PFSK-1 (cell line): ENCODE results near the gene EFCAB10. TPM values are rescaled to one million over a fixed set of nuclear protein-coding genes. Genes with fewer than 3 reads are reported as not detected.

Experiments used
- FOXP2 ChIP-seq: optimal IDR thresholded peaks from 2 replicates; pipeline ENCODE3; 2011; ENCODE audit warnings: borderline replicate concordance, control low read depth, inconsistent platforms; ENCODE audit not compliant: insufficient read depth; ENCODE audit errors: extremely low read length, extremely low read depth
- POLR2AphosphoS5 ChIP-seq: IDR thresholded peaks from 2 replicates; pipeline ENCODE4 v1.6.1; 2012; ENCODE audit warnings: low read depth, mild to moderate bottlenecking, control low read depth, low read length, moderate library complexity
- SIN3A ChIP-seq: IDR thresholded peaks from 2 replicates; pipeline ENCODE4 v1.6.1; 2012; ENCODE audit warnings: mild to moderate bottlenecking, low read length, moderate library complexity, borderline replicate concordance; ENCODE audit not compliant: insufficient read depth
- TAF1 ChIP-seq: IDR thresholded peaks from 2 replicates; pipeline ENCODE4 v1.6.1; 2012; ENCODE audit warnings: low read length, control low read depth, borderline replicate concordance; ENCODE audit not compliant: insufficient read depth
- polyA plus RNA-seq: library from polyadenylated mRNA; unstranded; fragments of >200 nt; gene quantifications from one replicate; pipeline ENCODE4 v1.2.1, GENCODE V29; 2012; ENCODE audit warnings: low read depth, missing spikeins; ENCODE audit not compliant: insufficient read length
- TF ChIP-seq, protein P1 (sequence below), 2 experiments: IDR thresholded peaks; 2 replicates each; pipeline versions ENCODE4 v1.6.1 to v1.8.0; 2011 to 2012; ENCODE audit warnings: low read depth in 2 of 2, low read length in 2 of 2, control low read depth in 1 of 2, inconsistent platforms in 1 of 2, mild to moderate bottlenecking in 1 of 2, moderate library complexity in 1 of 2; ENCODE audit not compliant: insufficient read depth in 1 of 2

Gene EFCAB10, protein sequence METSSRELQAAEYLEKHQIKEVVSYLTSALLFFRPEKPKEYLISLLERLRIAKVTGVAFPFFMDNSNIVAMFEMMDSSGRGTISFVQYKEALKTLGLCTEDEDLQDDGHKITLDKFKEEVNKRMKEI
- 0.30 TPM for polyA plus RNA-seq

DNA sequence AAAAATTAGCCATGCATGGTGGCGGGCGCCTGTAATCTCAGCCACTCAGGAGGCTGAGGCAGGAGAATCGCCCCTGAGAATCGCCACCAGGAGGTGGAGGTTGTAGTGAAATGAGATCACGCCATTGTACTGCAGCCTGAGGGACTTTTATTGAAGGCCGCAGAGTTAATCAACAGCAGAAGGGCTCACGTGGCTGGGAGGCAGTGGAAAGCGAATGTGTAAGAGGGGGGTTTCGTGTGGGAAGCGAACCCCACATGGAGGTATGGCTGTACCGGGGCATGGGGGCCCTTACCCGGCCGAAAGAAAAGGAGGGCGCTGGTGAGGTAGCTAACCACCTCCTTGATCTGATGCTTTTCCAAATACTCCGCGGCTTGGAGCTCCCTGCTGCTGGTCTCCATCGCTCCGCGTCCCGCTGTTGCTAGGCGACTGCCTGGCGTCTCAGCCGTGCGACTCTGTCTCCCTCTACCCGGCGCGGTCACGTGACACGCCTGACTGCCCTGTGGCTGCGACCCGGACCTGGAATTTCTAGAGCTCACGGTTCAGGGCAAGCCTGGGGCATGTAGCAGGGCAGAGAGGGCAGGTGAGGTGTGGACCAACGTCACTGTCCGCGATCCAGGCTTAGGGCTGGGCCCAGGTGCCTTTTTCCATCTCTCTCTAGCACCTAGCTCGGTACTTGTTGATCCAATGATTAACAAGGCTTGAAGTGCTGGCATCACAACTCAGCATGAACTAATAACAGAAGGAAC lies at the start of gene EFCAB10:
Gene EFCAB10 (minus strand): TSS at position 428 of the 746 bp plus-strand sequence. CDS start 30 bp downstream, at position 398.
- TF ChIP-seq, protein P1, sequence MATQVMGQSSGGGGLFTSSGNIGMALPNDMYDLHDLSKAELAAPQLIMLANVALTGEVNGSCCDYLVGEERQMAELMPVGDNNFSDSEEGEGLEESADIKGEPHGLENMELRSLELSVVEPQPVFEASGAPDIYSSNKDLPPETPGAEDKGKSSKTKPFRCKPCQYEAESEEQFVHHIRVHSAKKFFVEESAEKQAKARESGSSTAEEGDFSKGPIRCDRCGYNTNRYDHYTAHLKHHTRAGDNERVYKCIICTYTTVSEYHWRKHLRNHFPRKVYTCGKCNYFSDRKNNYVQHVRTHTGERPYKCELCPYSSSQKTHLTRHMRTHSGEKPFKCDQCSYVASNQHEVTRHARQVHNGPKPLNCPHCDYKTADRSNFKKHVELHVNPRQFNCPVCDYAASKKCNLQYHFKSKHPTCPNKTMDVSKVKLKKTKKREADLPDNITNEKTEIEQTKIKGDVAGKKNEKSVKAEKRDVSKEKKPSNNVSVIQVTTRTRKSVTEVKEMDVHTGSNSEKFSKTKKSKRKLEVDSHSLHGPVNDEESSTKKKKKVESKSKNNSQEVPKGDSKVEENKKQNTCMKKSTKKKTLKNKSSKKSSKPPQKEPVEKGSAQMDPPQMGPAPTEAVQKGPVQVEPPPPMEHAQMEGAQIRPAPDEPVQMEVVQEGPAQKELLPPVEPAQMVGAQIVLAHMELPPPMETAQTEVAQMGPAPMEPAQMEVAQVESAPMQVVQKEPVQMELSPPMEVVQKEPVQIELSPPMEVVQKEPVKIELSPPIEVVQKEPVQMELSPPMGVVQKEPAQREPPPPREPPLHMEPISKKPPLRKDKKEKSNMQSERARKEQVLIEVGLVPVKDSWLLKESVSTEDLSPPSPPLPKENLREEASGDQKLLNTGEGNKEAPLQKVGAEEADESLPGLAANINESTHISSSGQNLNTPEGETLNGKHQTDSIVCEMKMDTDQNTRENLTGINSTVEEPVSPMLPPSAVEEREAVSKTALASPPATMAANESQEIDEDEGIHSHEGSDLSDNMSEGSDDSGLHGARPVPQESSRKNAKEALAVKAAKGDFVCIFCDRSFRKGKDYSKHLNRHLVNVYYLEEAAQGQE (IDR thresholded peaks at IDR 0.05; ENCODE audit: insufficient read depth in 1 of 2, low read depth in 2 of 2, low read length in 2 of 2): no peak
- TF ChIP-seq TAF1 (no peak), SIN3A (no peak), FOXP2 (no peak), POLR2AphosphoS5 (no peak)

DNA sequence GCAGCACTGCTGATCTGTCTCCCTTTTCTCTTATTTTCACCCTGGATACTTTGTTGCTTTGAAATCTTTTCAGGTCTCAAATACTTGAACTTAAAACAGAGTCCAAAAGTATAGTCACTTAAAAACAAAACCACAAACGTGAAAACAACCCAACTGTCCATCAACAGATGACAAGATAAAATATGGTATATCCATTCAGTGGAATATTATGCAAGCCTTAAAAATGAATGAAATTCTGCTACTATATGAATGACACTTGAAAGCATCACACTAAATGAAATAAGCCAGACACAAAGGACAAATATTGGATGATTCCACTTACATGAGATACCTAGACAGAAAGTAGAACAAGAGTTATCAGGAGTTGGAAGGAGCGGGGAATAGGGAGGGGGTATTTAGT lies 44.7 kb upstream of the EFCAB10 start:
- TF ChIP-seq POLR2AphosphoS5 (no peak), TAF1 (no peak), SIN3A (no peak), FOXP2 (no peak)
- TF ChIP-seq, protein P1 (IDR thresholded peaks at IDR 0.05; ENCODE audit: insufficient read depth in 1 of 2, low read depth in 2 of 2, low read length in 2 of 2): no peak

DNA sequence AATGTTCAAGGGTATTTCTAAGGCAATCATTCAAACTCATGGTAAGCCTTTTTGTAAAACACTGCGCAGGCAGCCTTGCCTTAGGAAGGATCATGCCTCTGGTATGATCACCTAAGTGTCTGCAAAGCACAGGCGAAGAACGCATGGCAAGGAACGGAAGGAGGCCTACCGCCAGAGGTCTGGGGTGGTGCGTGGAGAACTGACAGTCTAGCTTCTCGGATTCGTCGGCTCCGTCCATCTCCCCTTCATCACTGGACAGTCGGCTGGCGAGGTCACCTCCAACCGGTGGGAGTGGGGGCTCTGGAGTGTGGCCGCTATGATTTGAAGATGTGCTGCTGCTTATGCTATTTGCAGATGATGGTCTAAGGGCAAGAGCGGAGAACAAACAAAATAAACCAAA lies 42.6 kb upstream of the EFCAB10 start:
- TF ChIP-seq POLR2AphosphoS5: no peak
- TF ChIP-seq SIN3A: no peak
- TF ChIP-seq TAF1: no peak
- no peak for TF ChIP-seq FOXP2
- TF ChIP-seq, protein P1 (IDR thresholded peaks at IDR 0.05; ENCODE audit: insufficient read depth in 1 of 2, low read depth in 2 of 2, low read length in 2 of 2): no peak

DNA sequence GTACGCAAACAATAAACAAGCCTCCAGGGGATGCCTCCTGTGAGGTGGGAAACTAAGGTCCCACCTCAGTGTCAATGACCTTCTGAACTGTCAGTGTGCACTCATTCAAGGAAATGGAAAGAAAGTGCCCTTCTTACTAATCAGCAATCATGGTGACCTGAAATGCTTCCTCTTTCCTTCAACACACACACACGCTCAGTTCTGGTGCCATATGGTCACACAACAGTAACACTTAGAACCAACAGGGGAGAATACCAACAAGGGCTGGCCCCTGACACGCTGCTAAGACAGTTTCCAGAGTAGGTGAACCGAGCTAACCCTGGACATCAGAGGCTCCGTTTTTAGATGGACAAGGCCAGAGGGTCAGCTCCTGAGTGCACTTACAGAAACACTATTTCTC lies 42.1 kb upstream of the EFCAB10 start:
- no peak for TF ChIP-seq FOXP2
- TF ChIP-seq POLR2AphosphoS5: no peak
- TF ChIP-seq SIN3A: no peak
- TF ChIP-seq TAF1: no peak
- TF ChIP-seq, protein P1 (IDR thresholded peaks at IDR 0.05; ENCODE audit: insufficient read depth in 1 of 2, low read depth in 2 of 2, low read length in 2 of 2): no peak
